H7 (cell line): Measurements from ENCODE around the gene VEGFA. TPM values are rescaled to one million over a fixed set of nuclear protein-coding genes. Genes with fewer than 3 reads are reported as not detected.

Experiments
- DNase-seq: peaks from one replicate; pipeline ENCODE4 v3.0.0; 2012
- H3K27me3 ChIP-seq: 2 replicates; pipeline ENCODE4 v1.6.0; 2011; ENCODE audit warnings: mild to moderate bottlenecking, low read length; ENCODE audit not compliant: control insufficient read depth, insufficient read depth
- H3K36me3 ChIP-seq: replicated peaks from 2 replicates; pipeline ENCODE4 v1.5.1; 2011; ENCODE audit warnings: low read length; ENCODE audit not compliant: control insufficient read depth, insufficient read depth
- H3K4me3 ChIP-seq: 2 replicates; pipeline ENCODE4 v1.5.1; 2011; ENCODE audit warnings: low read depth, mild to moderate bottlenecking, control low read depth, low read length, moderate library complexity; ENCODE audit not compliant: insufficient read depth
- total RNA-seq: library from RNA; depleted of rRNA; stranded (reverse); fragments of >200 nt; shearing (Covaris generic); gene quantifications from 2 replicates; pipeline ENCODE4 v1.2.3, GENCODE V29; 2014; rRNA removed

Gene VEGFA
- total RNA-seq, 1 experiment from 2014 or later: 32.1 TPM

DNA sequence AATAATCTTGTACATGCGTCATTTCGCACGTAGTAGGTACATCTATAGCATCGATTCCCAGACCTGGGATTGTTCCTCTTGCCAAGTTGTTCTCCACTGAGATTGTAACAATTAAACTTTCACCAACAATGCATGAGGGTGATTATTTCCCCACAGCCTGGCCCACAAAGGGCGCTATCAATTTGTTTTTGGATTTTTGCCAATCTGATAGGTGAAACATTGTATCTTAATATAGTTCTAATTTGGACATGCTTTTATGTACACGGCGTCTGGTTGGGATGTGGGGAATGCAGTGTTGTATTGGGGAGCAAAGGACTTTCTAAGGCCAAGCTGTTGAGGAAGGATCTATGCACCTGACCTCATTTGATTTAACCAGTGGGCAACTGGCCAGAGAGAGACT, 59.5 kb downstream of the VEGFA start:
- no peaks in the 10 kb centered on the region for H3K36me3 ChIP-seq
- no peaks in the 10 kb centered on the region for H3K27me3 ChIP-seq
- no peak for DNase-seq
- no peak overlapping the region for H3K4me3 ChIP-seq

DNA sequence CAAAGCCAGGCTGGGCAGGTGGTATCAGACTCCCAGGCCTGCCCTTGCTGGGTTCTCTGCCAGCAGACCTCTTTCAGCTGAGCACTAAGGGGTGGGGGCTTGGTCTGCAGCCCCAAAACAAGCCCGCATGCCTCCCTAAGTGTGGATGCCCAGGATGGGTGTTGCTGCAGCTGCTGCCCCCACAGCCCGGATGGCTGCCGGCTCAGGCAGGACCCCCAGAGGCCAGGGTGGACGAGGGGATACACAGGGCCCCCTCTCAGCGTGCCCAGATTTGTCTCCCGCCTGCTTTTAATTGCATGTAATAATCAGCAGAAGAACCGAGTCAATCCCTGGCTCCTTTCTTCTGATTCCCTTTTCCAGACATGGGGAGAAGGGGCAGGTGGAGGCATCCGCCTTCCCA, 60.8 kb downstream of the VEGFA start:
- Histone ChIP-seq H3K27me3 (no peaks in the 10 kb centered on the region), H3K4me3 (no peak overlapping the region), H3K36me3 (no peaks in the 10 kb centered on the region)
- no peak for DNase-seq

DNA sequence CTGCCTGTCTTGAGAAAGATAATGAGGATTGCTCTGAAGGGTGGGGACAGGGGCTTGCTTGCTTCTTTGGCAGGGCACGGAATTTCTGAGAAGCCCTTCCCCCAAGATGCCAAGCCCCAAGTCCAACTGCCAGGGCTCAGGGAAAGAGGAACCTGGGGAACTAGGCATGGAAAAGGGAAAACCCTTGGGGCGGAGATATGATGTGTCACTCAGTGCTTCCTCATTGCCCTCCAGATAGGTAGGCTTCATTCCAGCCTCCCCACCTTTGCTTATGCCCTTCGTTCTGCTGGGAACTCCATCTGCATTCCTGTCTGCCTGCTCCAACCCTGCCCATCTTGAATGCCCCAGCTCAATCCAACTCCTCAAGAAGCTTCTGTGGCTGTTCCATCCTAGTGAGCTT, 61.2 kb downstream of the VEGFA start:
- no peak for DNase-seq
- Histone ChIP-seq H3K36me3 (no peaks in the 10 kb centered on the region), H3K4me3 (no peak overlapping the region), H3K27me3 (no peaks in the 10 kb centered on the region)

DNA sequence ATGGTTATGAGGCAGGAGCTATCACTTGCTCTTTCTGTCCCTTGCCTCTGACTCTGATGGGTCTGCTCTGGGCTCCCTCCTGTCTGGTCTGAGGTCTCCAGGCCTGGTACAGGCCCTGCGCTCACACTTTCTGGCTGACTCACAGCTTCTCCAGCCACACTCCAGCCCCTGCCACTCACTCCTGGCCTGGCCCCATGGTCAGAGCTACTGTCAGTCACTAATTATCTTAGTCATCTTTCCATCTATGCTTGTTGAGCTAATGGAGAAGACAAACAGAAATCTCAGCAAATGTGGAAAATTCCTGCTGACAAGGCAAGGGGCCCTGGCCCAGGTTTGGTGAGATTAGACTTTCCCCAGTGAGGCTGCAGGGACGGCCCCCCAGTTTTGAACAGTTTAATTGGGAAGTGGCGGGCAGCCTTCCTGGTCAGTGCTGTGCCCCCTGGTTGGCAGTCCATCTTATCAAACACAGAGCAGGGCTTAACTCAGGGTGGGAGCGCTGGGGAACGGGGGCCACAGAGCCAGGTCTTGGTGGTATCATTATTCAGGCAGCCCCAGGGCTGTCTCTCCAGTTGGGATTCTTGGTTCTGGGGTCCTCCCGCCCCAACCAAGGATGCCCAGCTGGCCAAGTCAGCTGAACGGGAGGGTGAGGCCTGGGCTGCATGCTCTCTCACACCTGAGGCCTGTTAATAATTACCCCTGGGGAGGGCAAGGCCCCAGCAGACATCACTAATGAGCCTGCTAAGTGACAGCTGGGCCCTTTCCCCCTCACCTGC, 63.4 kb downstream of the VEGFA start:
- no peak overlapping the region for H3K4me3 ChIP-seq
- H3K36me3 ChIP-seq: no peaks in the 10 kb centered on the region
- H3K27me3 ChIP-seq: no peaks in the 10 kb centered on the region
- DNase-seq: no peak

DNA sequence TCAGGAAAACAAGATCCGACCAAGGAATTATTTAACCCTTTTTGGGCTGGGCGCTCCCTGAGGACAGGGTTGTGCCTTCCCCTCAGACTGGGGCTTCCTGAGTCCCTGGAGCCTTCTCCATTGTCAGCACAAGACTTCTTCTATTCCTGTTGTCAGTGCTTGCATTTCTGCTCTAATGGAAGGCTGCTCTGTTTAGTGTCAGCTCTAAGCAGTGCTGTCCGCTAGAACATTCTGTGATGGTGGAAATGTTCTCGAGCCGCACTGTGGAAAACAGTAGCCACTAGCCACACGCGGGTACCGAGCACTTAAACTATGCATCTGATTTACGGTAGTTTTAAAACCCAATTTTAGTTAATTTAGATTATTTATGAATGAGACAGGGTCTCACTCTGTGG, 64.0 kb downstream of the VEGFA start:
- Histone ChIP-seq H3K27me3 (no peaks in the 10 kb centered on the region), H3K4me3 (no peak overlapping the region), H3K36me3 (no peaks in the 10 kb centered on the region)
- DNase-seq: no peak

DNA sequence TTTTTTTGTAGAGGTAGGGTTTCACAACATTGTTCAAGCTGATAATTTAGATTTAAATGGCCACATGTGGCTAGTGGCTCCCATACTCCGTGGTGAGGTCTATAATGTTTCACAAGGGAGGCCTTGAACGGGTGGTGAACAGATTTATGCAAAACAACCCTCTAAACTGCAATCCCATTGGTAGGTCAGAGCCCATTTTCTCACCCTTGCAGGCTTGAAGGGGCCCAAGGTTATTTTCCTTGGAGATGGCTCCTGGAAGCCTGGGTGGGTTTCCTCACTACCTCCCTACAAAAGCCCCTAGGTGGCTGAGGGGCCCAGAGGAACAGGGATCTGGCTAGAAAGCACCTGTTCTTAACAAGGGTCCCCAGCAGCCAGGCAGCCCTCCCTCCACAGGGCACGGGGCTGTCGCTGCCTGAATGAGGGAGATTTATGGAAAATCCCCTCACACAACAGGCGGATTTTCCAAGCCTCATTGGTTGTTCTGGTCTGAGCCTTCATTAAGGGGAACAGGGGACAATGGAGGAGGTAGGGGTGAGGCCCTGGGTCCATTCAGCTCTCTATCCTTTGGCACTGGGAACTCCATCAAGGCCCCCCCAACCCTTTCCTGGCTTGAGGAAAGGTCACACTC, 64.6 kb downstream of the VEGFA start:
- DNase-seq: peak; percentile 53
- Histone ChIP-seq H3K36me3 (no peaks in the 10 kb centered on the region), H3K27me3 (no peaks in the 10 kb centered on the region), H3K4me3 (no peak overlapping the region)

DNA sequence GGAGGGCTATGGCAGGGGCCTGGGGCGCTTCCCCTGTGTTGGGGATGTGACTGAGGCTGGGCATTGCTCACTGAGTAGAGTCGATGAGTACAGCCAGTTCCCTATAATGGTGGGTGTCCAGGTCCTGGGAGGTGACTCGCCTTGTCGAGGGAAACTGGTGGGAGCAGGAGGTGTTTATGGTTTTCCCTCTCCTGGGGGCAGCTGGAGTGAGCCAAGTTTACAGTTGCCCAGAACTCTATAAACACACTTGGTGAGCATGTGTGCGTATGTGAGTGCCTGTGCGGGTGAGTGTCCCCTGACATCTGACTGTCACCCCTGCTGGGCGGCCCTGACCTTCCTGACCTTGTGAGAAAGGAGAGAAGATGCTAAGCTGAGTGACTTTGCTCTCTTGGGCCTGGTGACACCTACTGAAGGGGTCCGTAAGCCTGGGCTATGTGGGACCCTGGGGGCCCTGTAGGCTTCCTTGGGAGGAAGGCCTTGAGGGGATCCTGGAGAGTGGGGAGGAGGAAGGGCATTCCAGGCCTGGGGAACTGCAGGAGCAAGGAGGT, 65.9 kb downstream of the VEGFA start:
- DNase-seq: no peak
- Histone ChIP-seq H3K4me3 (no peak overlapping the region), H3K27me3 (no peaks in the 10 kb centered on the region), H3K36me3 (no peaks in the 10 kb centered on the region)

Other genes starting within 250 kb of the VEGFA start
- 70.9 and 78.3 TPM in 2 replicates for gene XPO5, start 194.2 kb upstream of the VEGFA start, total RNA-seq
- 4.7 and 5.0 TPM in 2 replicates for gene POLH, start 194.0 kb upstream of the VEGFA start, total RNA-seq
- 59.0 and 64.2 TPM in 2 replicates for gene GTPBP2, start 140.9 kb upstream of the VEGFA start, total RNA-seq
- gene MAD2L1BP, start 134.4 kb upstream of the VEGFA start, total RNA-seq: 40.0 and 46.5 TPM in 2 replicates
- 0.07 TPM in 1 of 2 replicates, not detected in the other for gene RSPH9, start 125.2 kb upstream of the VEGFA start, total RNA-seq
- gene MRPS18A, start 82.4 kb upstream of the VEGFA start, total RNA-seq: 77.3 and 102 TPM in 2 replicates